ENCODE data around the gene ADAMTSL4.

Gene ADAMTSL4

DNA sequence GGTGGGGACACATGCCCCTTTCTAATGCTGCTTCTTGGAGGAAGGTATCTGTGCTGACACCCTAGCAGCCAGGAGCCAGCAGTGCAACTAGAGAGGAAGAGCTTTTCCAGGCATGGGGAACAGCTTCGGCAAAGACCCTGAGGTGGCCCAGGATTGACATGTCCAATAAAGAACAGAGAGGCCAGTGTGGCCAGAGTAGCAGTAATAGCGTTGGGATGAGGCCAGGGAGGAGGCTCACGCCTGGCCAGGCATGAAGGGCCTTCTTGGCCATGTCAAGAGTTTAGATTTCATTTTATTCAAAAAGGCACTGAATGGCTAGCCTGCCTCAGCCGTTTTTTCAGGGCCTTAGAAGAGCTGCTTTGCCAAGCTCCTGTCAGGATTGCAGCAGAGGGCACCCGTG is 16.3 kb upstream of the ADAMTSL4 start:
- in situ Hi-C loops (cut with HindIII; ENCODE audit: low sequenced_read_pairs): no loop called here

DNA sequence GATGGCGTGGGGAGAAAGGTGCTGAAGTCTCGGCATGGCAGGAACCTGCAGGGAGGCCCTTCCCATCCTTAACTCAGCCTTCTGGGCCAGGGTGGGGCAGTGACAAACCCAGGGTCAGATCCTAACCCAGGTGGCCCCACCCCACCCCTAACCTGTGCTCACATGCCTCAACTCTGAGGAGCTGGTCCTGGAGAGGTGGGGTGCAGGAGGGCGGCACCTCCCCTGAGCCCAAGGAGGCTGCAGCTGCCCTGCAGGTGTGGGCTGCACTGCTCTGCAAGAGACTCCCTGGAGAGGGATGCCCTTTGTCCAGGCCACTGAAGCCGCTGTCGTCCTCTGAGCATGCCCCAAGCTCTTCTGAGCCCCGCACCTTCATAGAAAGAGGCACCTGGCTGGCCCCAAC is 15.2 kb upstream of the ADAMTSL4 start:
- in situ Hi-C loops (cut with HindIII; ENCODE audit: low sequenced_read_pairs): no loop called here

DNA sequence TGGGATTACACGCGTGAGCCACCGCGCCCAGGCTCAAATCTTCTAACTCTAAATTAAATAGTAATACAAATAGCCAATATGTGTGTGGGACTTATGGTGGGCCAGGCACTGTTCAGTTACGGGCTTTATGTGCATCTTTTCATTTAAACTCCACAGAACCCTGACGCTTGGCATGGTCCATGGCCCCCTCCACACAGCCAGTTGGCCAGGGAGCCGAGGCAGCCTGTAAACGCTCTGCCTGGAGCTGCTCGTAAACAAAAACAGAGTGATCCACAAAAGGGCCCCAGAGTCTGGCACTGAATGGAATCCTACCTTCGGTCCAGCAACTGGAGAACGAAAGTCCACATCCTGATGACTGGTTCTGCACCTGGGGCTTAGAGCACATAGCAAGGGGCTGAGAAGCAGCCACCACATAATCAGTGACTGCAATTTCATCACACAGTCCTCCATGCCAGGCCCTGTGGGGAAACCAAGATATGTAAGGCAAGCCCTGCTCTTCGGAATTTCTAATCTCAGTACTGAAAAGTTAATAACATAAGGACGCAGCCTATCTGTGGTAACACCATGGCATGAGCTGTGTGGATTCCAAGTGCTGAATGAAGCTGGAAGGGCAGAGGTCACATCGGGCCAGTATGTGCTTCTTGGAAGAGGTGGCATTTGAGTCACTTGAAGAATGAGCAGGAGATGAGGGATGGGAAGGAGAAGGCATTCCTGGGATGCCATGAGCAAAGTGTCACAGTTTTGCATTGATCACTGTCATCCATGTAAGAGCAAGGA is 13.5 kb upstream of the ADAMTSL4 start:
- in situ Hi-C loops (cut with HindIII; ENCODE audit: low sequenced_read_pairs): no loop called here

DNA sequence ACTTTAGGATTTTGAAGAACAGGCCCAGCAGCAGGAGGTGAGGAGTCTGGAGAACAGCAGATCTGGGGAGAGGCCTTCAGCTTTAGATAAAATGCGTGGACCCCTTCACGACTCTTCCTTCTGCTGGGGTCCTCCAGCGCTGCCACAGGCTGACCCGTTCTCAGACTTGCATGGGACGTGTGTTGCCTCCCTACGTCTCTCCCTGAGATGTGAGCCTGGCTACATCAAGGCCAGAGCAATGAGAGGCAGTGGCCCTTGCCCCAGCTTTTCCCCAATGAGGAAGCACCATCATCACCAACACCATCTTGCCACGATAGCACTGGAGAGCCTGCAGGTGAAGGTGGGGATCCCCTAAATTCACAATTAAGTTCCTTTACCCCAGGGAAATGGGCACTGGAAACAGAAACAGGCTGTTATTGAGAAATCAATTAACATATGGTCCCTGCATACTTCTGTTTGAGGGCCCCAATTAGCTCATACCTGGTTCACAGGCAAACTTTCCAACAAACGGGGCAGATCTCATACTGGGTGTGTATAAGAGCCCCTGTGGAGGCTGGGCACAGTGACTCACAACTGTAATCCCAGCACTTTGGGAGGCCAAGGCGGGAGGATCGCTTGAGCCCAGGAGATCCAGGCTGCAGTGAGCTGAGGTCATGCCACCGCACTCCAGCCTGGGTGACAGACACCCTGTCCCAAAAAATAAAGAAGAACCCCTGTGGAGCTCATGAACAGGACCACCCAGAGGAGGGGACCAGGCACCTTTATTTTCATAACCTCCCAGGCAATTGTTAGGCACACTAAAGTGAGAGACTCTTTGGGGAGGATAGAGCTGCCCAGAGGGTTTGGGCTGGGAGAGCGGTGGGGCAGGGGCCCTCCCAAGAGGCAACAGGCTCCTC is 12.1 kb upstream of the ADAMTSL4 start:
- in situ Hi-C loops (cut with HindIII; ENCODE audit: low sequenced_read_pairs): no loop called here

DNA sequence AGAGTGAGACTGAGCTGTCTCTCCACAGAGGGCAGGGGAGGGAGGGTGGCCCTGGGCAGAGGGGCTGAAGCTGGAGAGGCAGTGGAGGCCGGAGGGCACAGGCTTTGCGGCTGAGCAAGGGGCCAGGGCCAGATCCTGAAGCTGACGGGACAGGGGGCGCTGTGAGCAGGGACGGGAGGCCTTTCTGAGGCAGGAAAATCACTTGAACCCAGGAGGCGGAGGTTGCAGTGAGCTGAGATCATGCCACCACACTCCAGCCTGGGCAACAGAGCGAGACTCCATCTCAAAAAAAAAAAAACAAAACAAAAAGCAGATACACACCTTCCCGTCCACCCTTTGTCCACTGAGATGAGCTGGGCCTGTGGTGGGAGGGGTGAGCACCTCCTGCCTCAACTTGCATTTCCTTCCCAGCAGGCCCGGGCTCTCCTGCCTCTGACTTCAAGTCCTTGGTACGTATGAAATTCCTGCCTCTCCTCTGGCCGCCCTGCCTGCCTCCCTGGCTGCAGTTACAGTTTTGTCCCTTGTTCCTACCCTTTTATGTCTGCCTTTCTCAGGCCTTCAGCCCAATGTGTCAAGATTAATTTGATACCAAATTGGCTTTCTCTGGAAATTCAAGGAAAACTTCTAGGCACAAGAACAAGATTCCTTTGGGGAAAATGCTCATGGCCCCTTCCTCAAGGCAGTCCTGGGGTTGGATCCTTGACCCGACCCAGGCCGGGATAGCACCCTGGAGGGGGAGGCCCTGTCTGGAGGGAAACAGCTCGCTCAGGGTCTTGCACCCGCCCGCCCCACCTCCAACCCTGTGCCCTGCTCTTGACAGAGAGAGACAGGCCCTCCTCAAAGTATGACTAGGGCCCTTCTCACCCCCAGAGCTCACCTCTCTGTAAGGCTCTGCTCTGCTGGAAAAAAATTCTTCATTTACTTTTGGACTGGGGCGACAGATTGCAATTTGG is 11.2 kb upstream of the ADAMTSL4 start:
- in situ Hi-C loops (cut with HindIII; ENCODE audit: low sequenced_read_pairs): no loop called here

DNA sequence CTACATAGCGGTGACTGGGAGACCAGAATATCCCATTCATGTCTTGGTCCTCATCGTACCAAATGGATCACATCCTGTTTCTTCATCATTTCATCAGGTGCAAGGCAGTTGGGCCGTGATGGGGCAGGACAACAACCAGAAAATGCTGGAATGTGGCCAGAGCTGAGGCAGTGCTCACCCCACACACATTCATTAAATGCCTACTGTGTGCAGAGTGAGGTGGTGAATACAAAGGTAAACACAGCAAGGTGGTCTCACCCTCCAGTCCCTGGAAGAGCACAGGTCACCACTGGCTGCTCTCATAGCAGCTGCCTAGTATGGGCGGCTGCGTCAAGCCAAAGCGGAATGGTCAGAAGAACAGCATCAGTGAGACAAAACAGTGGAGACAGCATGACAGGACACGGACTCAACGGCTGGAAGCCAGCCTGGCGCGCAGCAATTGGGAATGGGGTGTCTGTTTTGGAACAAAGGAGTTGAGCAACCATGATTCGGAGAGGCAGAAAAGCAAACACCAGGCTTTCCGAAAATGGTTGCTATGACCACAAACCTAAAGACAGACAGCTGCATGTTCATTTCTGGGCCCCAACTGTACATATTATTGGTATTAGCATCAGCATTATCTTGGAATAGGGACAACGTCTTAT is 5.6 kb upstream of the ADAMTSL4 start:
- in situ Hi-C loops (cut with HindIII; ENCODE audit: low sequenced_read_pairs): no loop called here

DNA sequence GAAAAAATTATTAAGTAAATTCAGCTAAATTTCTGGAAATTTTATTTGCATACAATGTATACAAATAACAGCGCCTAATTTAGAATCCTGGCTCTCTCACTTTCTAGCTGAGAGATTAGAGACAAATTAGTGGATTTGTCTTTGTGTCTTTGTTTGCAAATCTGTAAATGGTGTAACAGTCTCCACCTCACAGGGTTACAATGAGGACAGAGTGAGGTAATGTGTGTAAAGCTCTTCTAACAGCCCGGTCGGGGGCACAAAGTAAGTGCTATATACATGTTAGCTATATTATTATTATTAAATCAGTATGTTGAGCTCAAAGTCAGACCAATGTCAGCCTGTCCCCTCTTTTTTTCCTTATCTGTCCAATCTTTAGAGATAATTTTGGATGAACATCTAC is 5.0 kb upstream of the ADAMTSL4 start:
- in situ Hi-C loops (cut with HindIII; ENCODE audit: low sequenced_read_pairs): no loop called here

DNA sequence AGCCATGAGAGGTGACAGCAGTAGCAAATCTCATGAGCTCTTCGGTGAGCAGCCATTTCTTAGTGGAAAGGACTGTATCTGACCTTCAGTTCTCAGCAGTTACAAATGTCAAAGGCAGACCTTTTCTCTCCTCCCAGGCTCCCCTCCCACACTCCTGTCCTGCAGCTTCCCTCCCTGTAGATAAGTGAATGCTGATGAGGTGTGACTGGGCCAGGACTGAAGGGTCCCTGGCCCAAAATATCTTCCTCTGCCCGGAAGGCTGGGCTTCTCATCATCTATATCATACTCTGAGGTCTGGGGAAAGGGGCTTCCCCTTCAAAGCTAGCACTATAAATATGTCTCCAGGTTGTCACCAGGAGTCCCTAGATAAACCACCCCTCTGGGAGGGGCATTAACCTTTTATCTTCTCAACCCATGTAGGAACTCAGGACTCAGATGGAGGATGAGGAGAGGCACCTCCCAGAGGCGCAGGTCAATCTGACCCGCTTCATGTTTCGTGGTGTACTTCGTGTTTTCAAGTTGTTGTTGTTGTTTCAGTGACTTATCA is 3.6 kb upstream of the ADAMTSL4 start:
- in situ Hi-C loops (cut with HindIII; ENCODE audit: low sequenced_read_pairs): no loop called here

DNA sequence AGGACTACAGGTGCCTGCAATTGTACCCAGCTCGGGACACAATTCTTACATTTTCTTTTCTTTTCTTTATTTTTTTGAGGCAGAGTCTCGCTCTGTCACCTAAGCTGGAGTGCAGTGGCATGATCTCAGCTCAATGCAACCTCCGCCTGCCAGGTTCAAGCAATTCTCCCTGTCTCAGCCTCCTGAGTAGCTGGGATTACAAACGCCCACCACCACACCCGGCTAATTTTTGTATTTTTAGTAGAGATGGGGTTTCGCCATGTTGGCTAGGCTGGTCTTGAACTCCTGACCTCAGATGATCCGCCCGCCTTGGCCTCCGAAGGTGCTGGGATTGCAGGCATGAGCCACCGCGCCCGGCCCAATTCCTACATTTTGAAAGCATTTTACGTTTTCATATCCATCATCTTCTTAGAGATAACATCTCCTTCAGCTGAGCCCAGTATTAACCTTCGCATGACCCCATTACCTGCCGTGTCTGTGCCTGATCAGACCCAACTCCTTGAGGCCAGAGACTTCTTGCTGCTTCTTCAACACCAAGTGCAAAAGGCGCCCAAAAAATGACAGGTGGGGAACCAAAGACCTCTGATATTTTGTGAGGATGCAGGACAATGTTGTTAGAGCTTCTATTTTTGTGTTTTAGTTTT is 2.8 kb upstream of the ADAMTSL4 start:
- in situ Hi-C loops (cut with HindIII; ENCODE audit: low sequenced_read_pairs): no loop called here

DNA sequence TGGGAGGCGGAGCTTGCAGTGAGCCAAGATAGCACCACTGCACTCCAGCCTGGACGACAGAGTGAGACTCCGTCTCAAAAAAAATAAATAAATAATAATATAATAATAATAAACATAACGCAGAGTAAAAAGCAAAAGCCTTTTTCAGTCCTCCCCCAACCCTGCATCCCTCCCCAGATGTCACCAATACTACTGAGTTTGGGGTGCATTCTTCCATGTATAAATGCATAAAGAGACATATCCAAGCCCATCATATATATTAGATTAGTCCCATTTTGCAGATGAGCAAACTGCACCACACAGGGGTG is 930 bp upstream of the ADAMTSL4 start:
- in situ Hi-C loops (cut with HindIII; ENCODE audit: low sequenced_read_pairs): no loop called here

DNA sequence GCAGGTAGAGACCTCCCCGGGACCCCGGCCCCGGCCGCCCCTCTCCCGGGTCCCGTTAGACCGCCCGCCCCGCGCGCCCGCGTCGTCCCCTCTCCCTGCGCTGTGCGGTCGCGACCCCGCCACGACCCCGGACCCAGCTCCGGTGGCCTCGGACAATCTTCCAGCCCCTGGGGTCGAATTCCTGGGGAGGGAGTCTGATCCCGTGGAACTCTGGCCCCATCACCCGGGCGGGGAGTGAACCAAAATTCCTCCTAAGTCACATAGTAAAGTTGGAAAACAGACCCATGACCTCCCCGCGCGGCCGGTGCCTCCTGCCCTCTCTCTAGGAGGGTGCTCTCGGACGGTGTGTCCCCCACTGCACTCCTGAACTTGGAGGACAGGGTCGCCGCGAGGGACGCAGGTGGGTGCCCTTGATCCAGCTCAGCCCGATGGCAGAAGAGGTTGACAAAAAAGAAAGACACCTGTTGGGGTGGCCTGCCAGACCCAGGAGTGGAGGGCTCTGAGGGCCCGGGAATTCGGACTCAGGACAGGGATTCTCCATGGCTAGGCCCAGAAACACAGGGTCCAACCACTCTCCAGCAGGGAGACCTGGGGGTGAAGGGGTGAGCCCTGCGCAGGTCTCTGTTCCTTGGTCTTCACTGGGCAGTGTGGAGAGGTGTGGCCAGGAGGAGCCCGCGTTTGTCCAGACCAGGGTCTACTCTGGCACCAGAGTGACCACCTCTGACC is 451 bp downstream of the ADAMTSL4 start:
- in situ Hi-C loops (cut with HindIII; ENCODE audit: low sequenced_read_pairs): no loop called here

DNA sequence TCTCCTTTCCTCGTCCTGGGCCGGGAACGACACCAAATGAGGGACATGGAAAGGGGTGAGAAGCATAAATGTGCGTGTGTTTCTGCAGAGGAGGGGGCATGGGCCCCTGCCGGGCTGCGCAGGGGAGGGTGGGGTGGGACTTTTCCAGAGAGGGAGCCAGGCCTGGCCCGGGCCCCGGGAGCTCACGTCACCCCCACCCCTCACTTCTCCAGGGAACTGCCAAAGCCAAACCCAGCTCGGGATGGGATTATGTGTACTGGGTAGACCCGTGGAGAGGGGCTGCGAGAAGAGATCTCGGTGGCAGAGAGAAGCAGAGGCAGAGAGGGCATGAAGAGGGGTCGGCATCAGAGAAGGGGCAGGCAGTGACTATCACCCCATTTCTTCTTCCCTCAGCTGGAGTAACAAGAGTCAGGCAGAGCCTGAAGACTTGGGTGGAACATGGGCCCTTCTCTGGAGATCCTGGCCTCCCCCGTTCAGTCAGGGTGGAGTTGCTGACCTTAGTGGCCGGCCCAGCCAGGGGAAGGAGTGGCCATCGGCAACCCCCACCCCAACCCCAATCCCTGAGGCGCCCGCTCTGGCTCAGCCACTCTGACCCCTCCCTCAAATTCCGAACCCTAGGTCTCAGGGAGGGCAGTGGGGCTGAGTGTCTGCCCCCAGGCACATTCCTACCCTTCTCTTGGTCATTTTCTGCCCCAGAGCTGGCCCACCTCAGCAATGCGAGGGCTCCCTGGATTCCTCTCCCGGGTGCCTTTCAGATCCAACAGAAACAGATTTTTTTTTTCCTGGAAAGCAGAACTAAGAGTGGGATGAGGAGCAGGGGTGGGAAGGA is 1.2 kb downstream of the ADAMTSL4 start:
- in situ Hi-C loops (cut with HindIII; ENCODE audit: low sequenced_read_pairs): no loop called here

DNA sequence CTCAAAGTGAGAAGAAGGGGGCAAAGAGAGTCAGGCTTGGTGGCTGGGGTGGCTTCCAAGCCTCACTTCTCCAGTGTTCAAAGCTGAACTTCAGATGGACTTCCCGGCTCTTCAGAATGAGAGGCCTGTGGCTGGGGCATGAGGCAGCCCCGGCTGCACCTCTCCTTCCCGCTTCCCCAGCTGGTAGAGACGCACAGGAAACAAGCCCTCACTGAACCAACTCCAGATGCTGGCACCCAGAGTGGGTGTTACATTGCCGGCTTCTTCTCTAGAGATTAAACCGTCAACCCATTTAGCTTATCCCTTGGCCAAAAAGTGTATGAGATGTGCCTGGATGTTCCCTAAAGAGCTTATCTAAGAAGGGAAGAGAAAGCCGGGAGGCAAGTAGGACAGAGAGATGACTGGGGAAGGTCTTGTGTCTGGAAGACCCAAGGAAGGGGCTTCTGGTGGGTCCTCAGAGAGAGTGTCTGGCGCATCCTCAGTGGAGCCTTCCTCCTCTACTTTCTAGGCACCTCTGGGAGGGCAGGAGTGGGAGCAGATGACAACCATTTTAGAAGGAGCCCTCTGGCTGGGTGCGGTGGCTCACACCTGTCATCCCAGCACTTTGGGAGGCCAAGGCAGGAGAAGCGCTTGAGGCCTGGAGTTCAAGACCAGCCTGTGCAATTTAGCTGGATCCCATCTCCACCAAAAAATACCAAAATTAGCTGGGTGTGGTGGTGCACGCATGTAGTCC is 2.0 kb downstream of the ADAMTSL4 start:
- in situ Hi-C loops (cut with HindIII; ENCODE audit: low sequenced_read_pairs): no loop called here

DNA sequence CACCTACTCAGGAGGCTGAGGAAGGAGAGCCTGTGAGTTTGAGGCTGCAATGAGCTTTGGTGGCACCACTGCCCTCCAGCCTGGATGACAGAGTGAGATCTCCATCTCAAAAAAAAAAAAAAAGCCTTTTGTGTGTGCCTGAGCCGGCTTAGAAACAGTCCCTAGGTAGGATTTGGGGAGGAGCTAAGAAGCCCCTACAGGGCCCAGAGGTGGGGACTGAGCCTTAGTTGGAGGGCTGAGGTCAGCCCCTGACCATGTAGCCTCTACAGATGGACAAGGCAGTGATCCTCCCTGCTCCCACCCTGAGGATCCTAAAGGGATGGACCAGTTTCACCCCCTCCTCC is 2.5 kb downstream of the ADAMTSL4 start:
- in situ Hi-C loops (cut with HindIII; ENCODE audit: low sequenced_read_pairs): no loop called here

DNA sequence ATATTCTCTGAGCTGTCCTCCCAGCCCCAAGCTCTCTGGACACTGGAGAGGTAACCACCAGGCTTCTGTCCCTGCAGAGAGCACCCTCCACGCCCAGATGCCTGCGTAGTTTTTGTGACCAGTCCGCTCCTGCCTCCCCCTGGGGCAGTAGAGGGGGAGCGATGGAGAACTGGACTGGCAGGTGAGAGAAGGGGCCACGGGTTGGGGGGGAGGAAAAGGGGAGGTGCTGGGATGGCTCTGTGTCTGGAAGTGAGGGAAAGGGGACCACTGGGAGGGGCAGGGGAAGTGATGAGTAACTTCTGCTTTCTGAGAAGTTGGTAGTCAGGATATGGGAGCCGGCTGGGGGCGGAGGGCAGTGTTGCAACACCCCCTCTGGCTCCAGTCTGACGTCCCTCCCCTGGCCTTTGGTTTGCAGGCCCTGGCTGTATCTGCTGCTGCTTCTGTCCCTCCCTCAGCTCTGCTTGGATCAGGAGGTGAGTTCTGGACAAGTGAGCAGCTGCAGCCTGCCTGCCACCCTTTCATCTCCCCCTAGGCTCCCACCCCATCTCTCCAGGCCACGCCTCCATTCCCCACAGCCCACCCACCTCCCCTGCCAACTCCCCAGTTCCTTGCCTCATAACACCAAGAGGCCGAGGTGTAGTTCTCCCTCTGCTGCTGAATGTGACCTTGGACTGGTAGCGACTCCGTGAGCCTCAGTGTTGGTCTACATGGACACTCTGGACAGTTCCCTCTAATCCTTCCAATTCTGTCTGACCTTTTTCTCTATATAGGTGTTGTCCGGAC is 3.1 kb downstream of the ADAMTSL4 start:
- in situ Hi-C loops (cut with HindIII; ENCODE audit: low sequenced_read_pairs): no loop called here

DNA sequence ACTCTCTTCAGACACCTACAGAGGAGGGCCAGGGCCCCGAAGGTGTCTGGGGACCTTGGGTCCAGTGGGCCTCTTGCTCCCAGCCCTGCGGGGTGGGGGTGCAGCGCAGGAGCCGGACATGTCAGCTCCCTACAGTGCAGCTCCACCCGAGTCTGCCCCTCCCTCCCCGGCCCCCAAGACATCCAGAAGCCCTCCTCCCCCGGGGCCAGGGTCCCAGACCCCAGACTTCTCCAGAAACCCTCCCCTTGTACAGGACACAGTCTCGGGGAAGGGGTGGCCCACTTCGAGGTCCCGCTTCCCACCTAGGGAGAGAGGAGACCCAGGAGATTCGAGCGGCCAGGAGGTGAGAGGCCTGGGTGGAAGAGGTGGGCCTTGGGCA is 3.7 kb downstream of the ADAMTSL4 start:
- in situ Hi-C loops (cut with HindIII; ENCODE audit: low sequenced_read_pairs): no loop called here

DNA sequence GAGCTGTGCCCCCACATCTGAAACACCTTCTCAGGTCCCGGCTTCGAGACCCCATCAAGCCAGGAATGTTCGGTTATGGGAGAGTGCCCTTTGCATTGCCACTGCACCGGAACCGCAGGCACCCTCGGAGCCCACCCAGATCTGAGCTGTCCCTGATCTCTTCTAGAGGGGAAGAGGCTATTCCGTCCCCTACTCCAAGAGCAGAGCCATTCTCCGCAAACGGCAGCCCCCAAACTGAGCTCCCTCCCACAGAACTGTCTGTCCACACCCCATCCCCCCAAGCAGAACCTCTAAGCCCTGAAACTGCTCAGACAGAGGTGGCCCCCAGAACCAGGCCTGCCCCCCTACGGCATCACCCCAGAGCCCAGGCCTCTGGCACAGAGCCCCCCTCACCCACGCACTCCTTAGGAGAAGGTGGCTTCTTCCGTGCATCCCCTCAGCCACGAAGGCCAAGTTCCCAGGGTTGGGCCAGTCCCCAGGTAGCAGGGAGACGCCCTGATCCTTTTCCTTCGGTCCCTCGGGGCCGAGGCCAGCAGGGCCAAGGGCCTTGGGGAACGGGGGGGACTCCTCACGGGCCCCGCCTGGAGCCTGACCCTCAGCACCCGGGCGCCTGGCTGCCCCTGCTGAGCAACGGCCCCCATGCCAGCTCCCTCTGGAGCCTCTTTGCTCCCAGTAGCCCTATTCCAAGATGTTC is 4.3 kb downstream of the ADAMTSL4 start:
- in situ Hi-C loops (cut with HindIII; ENCODE audit: low sequenced_read_pairs): no loop called here

All from DLD1 (cell line).